HG03565 (cell line): ENCODE data around the gene PABPC1L.
"Not testable (repeated sequence)": the region's sequence is repeated elsewhere in the genome, so short reads cannot be mapped to it uniquely, and the experiment has no call there.

ENCODE experiments used
- ATAC-seq: cut with Tn5 transposase; IDR thresholded peaks from one replicate; pipeline ENCODE4 v1.9.1; 2021; ENCODE audit warnings: mild to moderate bottlenecking, moderate library complexity; ENCODE audit not compliant: unreplicated experiment

PABPC1L gene

GRCh38 chr20:44909872-44910689 is at the start of gene PABPC1L:
TSS of gene PABPC1L (plus strand) at chr20:44910060. CDS start at chr20:44910144, 84 bp downstream.
- peak; percentile 49 for ATAC-seq

- no peak for ATAC-seq
Measured at GRCh38 chr20:44861531-44862006, 48.3 kb upstream of the PABPC1L start.

DNA sequence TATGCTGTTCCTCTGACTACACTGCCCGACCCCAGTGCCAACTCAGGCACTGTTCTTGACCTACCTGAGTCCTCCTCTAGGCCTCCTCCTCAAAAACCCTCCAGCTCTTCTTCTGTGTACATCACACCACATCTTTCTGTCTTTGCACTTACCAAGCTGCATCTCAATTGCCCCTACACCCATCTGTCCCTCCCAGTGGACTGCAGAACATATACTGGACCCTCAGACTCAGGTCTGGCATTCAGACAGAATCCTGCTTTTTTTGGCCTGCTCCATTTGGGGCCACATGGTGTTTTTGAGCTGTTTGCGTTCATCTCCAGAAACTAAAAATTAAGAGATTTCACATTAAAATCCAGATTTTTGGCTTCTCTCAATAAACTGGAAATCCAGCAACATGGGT is 47.6 kb upstream of the PABPC1L start:
- no peak for ATAC-seq

DNA sequence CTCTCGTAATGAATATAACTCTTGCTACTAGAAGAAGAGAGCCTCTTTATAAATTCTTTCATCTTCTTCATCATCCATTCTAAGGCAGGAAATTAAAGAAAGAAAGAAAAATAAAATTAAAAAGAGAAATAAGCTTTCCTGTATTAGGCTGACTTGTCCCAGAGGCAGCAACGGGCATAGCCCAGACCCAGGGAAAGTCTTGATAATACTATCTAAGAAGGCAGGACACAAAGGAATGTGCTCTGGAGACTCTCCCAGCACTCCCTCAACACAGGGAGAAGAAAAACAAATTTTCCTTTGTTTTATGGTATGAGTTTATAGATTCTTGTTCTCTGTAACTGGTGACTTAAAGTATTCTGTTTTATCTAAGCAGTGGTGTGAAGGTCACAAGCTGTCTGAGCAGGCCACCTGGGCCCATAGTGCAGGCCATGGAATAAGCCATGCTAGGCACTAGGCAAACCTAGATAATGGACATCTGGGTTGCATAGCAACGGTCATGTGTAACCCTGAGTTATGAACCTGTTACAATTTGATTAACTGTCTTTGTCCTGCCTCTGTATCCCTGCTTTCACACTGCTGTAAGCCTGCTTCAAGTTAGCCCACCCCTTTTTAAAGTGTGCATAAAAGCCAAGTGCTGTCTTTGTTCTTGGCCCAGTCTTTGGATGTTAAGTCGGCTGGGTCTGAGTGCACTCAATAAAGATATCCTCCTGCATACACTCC is 46.3 kb upstream of the PABPC1L start:
- not testable (repeated sequence) for ATAC-seq

- not testable (repeated sequence) for ATAC-seq
Measured at GRCh38 chr20:44864493-44864892, 45.4 kb upstream of the PABPC1L start.

GRCh38 chr20:44866703-44867335 is 43.0 kb upstream of the PABPC1L start:
- no peak for ATAC-seq

DNA sequence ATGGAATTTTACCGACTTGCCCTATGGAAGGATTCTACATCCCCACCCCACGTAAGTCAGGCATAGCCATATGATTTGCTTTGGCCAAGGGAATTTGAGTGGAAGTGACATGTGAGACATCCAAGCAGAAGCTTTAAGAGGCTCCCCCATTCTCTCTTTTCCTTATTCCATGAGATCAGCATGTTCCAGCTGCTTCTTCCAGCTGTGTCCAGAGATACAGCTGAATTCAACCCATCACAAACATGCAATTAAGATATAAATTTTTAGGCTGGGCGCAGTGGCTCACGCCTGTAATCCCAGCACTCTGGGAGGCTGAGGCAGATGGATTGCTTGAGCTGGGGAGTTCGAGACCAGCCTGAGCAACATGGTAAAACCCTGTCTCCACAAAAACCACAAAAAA is 40.4 kb upstream of the PABPC1L start:
- no peak for ATAC-seq

GRCh38 chr20:44882360-44882759 is 27.5 kb upstream of the PABPC1L start:
- ATAC-seq: not testable (repeated sequence)

GRCh38 chr20:44883214-44883902 is 26.5 kb upstream of the PABPC1L start:
- ATAC-seq: no peak

- no peak for ATAC-seq
Measured at GRCh38 chr20:44884907-44885391, 24.9 kb upstream of the PABPC1L start.

DNA sequence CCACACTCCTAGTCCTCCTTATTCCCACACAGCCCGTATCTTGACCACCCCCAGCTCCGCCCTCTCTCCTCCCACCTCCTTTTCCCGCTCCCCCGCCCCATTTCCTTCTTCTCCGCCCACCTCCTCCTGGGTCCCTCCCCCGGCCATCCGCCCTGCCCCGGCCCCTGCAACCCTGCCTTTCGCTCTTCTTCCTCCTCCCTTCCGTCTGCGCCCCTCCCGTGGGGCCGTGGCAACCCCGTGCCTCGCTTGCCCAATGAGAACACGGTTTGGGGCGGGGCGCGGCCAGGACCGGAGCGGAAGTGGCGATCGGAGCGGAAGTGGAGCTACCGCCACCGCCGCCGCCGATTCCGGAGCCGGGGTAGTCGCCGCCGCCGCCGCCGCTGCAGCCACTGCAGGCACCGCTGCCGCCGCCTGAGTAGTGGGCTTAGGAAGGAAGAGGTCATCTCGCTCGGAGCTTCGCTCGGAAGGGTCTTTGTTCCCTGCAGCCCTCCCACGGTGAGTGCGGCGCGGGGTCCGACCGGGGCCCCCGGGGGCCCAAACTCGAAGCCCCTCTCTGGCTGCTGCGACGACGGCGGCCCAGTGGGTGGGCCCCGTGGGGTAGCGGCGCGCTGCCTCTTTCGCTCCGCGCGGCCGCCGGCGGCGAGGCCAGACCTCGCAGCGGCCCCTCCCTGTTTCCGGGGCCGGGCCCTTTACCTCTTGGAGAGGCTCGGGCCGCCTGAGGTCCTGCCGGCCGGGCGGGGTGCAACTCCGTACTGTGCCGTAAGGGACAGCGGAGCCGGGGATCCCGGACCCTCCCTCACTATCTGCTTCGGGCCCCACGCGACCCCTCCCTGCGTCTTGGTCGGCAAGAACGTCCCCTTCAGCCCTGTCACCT is 24.2 kb upstream of the PABPC1L start, which contains the start of gene YWHAB:
YWHAB (plus strand) TSS at position 314 of the 874 bp plus-strand sequence. CDS start 15,829 bp downstream, outside the sequence.
- ATAC-seq: peak; percentile 67

DNA sequence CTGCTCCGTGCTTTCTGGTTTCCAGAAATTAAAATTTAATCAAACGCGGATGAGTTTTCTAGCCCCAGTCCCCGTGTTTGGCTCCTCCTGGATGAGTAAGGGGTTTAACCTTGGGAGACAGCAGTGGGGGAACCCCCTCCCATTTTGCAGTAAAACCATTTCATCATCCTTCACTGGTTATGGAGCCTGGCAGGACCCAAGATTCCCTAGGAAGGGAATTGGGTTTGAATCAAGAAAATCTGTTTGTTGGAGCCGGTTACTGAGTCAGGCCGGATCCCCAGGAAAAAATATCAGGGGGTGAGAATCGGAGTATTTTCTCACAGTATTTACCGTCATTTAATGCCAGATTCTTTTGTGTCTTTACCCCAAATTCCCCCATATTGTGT is 23.6 kb upstream of the PABPC1L start:
- no peak for ATAC-seq

- ATAC-seq: no peak
Measured at GRCh38 chr20:44886828-44887227, 23.0 kb upstream of the PABPC1L start.

DNA sequence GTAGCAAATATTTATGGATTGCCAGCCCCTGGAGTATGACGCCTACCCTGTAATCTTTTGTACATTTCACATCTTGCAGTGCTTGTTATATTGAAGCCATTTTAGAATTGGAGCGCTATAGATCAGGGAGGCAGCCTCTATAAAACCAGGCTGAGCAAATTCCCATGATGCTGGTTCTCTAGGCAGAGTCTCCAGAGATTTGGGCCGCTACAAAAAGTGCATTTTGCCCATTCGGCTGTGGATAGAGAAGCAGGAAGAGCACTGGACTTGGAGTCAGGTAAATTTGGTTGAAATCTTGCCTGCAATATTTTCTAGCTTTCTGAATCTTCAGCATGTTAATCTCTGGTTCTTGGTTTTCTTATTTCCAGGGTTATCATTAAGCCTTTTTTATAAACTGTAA is 22.4 kb upstream of the PABPC1L start:
- no peak for ATAC-seq

GRCh38 chr20:44888226-44889103 is 21.4 kb upstream of the PABPC1L start:
- no peak for ATAC-seq

DNA sequence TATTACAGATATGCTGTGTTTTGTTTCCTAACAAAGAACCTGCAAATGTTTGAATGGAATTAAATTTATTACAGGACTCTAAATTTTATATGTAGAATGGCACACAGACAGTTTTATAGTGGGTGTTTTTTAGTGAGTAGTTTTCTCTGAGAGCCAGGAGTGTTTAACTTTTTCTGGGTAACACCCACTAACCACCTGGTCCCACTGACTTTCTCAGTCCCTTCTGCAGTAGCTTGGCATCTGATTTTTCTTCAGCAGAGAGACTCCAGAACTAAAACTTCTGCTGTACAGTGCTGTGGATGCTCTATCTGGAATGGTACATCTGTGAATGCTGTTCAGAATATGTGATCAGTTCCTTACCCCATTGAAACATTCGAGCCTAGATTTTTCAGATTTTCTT is 18.0 kb upstream of the PABPC1L start:
- no peak for ATAC-seq

GRCh38 chr20:44894959-44895358 is 14.9 kb upstream of the PABPC1L start:
- no peak for ATAC-seq

DNA sequence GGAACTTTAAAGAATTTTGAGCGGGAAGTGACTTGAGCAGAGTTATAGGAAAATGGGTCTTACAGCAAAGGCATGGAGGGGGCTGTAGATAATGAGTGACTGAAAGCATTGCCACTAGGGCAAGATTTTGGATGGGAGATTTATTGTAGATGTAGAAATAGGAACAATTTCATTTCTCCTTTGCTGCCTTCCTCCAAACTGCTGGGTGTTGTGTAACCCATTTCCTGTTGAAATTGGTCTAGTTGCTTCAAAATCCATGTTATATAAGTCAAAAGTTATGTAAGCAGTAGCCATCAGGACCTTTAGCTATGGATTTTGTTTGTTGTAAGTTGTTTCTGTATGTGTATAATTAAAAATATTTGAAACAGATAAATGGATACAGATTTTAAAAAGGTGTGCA is 13.3 kb upstream of the PABPC1L start:
- ATAC-seq: no peak

DNA sequence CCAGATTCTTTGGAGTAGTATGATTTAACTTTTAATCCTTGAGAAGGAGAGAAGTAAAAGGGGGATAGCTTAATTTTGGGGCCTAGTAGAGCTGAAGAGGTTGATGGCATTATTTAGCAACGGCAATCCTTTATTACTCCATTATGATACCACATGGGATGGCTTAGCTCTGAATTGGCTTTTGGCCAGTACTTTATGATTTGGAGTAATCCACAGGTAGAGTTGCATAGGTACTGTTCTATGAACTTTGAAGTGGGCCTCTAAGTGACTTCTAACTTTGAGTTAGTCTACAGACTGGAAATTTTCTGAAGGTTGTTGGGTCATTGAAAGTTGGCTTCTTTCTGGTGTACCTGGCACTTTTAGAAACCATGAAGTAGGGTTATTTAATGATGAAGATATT is 12.7 kb upstream of the PABPC1L start:
- no peak for ATAC-seq
